Transverse colon (tissue), 3 donors: ENCODE data around the gene FLOT2.

ENCODE experiments used
- POLR2A ChIP-seq: fragments of 450-650 bp; IDR thresholded peaks from one replicate; pipeline ENCODE4 v1.6.1; 2016; ENCODE audit warnings: antibody characterized with exemption, mild to moderate bottlenecking, moderate library complexity
- TF ChIP-seq, protein P1 (sequence below), 5 experiments: fragments of 200-600 bp in 3 of 5; fragments of 450-650 bp in 2 of 5; sonication (generic) in 3 of 5; IDR thresholded peaks; 1 replicate in 2 of 5; 2 replicates in 3 of 5; pipeline ENCODE4 v1.5.1; 2016 to 2017; ENCODE audit warnings: antibody characterized with exemption in 5 of 5, inconsistent platforms in 3 of 5, mild to moderate bottlenecking in 2 of 5, moderate library complexity in 1 of 5

- TF ChIP-seq, protein P1, sequence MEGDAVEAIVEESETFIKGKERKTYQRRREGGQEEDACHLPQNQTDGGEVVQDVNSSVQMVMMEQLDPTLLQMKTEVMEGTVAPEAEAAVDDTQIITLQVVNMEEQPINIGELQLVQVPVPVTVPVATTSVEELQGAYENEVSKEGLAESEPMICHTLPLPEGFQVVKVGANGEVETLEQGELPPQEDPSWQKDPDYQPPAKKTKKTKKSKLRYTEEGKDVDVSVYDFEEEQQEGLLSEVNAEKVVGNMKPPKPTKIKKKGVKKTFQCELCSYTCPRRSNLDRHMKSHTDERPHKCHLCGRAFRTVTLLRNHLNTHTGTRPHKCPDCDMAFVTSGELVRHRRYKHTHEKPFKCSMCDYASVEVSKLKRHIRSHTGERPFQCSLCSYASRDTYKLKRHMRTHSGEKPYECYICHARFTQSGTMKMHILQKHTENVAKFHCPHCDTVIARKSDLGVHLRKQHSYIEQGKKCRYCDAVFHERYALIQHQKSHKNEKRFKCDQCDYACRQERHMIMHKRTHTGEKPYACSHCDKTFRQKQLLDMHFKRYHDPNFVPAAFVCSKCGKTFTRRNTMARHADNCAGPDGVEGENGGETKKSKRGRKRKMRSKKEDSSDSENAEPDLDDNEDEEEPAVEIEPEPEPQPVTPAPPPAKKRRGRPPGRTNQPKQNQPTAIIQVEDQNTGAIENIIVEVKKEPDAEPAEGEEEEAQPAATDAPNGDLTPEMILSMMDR (IDR thresholded peaks at IDR 0.05), result no peak
- no peak for TF ChIP-seq POLR2A
Observed at GRCh38 chr17:28944862-28945741, 47.6 kb upstream of the FLOT2 start.
